ENCODE data around the gene PLA2G12A. TPM values are rescaled to one million over a fixed set of nuclear protein-coding genes. Genes with fewer than 3 reads are reported as not detected.

The PLA2G12A gene
- total and polyA plus RNA-seq, 2 donors from 2014 or later = 42.0 to 54.0 TPM

GRCh38 chr4:109764376-109764775 is 34.5 kb upstream of the PLA2G12A start:
- intact Hi-C loops (cut with DNase I) = no loop called here
- no peak for TF ChIP-seq CTCF (IDR thresholded peaks at IDR 0.05; ENCODE audit: borderline replicate concordance, extremely low read depth, insufficient read depth)
- peaks cover 0 to 6% (median 0%) of the 10 kb centered on the region in 3 donors for H3K36me3 ChIP-seq (ENCODE audit: control insufficient read depth in 2 of 3, insufficient read depth in 3 of 3, low read length in 3 of 3)
- H3K9me3 ChIP-seq (ENCODE audit: control insufficient read depth in 2 of 3, insufficient read depth in 1 of 3, low read length in 3 of 3) = no peaks in the 10 kb centered on the region
- H3K4me3 ChIP-seq (ENCODE audit: low read length in 3 of 3) = no peak overlapping the region
- FAIRE-seq (no peak), DNase-seq (no peak)
- H3K9ac ChIP-seq (ENCODE audit: low read length in 3 of 3) = no peak overlapping the region
- H3K27me3 ChIP-seq (ENCODE audit: control insufficient read depth, insufficient read depth, low read length) = no peaks in the 10 kb centered on the region
- H3K4me1 ChIP-seq (ENCODE audit: control insufficient read depth in 2 of 3, insufficient read depth in 2 of 3, low read depth in 1 of 3, low read length in 3 of 3) = no peaks in the 10 kb centered on the region
- no peak overlapping the region for H3K27ac ChIP-seq (ENCODE audit: low read depth in 2 of 2, low read length in 2 of 2)

- Histone ChIP-seq H3K27ac (ENCODE audit: low read depth in 2 of 2, low read length in 2 of 2) (no peak overlapping the region), H3K27me3 (ENCODE audit: control insufficient read depth, insufficient read depth, low read length) (no peaks in the 10 kb centered on the region), H3K36me3 (ENCODE audit: control insufficient read depth in 2 of 3, insufficient read depth in 3 of 3, low read length in 3 of 3) (peaks cover 0 to 6% (median 0%) of the 10 kb centered on the region in 3 donors), H3K4me3 (ENCODE audit: low read length in 3 of 3) (no peak overlapping the region), H3K9ac (ENCODE audit: low read length in 3 of 3) (no peak overlapping the region), H3K4me1 (ENCODE audit: control insufficient read depth in 2 of 3, insufficient read depth in 2 of 3, low read depth in 1 of 3, low read length in 3 of 3) (no peaks in the 10 kb centered on the region), H3K9me3 (ENCODE audit: control insufficient read depth in 2 of 3, insufficient read depth in 1 of 3, low read length in 3 of 3) (no peaks in the 10 kb centered on the region)
- DNase-seq (no peak), FAIRE-seq (no peak)
- TF ChIP-seq CTCF (IDR thresholded peaks at IDR 0.05; ENCODE audit: borderline replicate concordance, extremely low read depth, insufficient read depth) = no peak
- intact Hi-C loops (cut with DNase I) = no loop called here
These were observed 30.8 kb upstream of the PLA2G12A start for GRCh38 chr4:109760682-109761081.

- peaks cover 0 to 3% (median 0%) of the 10 kb centered on the region in 3 donors for H3K36me3 ChIP-seq (ENCODE audit: control insufficient read depth in 2 of 3, insufficient read depth in 3 of 3, low read length in 3 of 3)
- H3K9ac ChIP-seq (ENCODE audit: low read length in 3 of 3) = no peak overlapping the region
- DNase-seq (no peak), FAIRE-seq (no peak)
- no peak overlapping the region for H3K27ac ChIP-seq (ENCODE audit: low read depth in 2 of 2, low read length in 2 of 2)
- intact Hi-C loops (cut with DNase I) = no loop called here
- H3K4me1 ChIP-seq (ENCODE audit: control insufficient read depth in 2 of 3, insufficient read depth in 2 of 3, low read depth in 1 of 3, low read length in 3 of 3) = no peaks in the 10 kb centered on the region
- H3K9me3 ChIP-seq (ENCODE audit: control insufficient read depth in 2 of 3, insufficient read depth in 1 of 3, low read length in 3 of 3) = no peaks in the 10 kb centered on the region
- H3K4me3 ChIP-seq (ENCODE audit: low read length in 3 of 3) = no peak overlapping the region
- TF ChIP-seq CTCF (IDR thresholded peaks at IDR 0.05; ENCODE audit: borderline replicate concordance, extremely low read depth, insufficient read depth) = no peak
- H3K27me3 ChIP-seq (ENCODE audit: control insufficient read depth, insufficient read depth, low read length) = no peaks in the 10 kb centered on the region
These were observed 25.8 kb upstream of the PLA2G12A start for GRCh38 chr4:109755656-109756055.

All from kidney (tissue), 14 donors.